Glutamatergic neuron (in vitro differentiated cells): Measurements from ENCODE around the gene PPCDC. TPM values are rescaled to one million over a fixed set of nuclear protein-coding genes. Genes with fewer than 3 reads are reported as not detected.

Experiments used
- DNase-seq: peaks from one replicate; pipeline ENCODE4 v3.0.0; 2022
- H3K27ac Mint-ChIP-seq: one replicate; pipeline ENCODE4 v1.8.0; 2020; ENCODE audit warnings: mild to moderate bottlenecking, mixed read lengths, inconsistent platforms; ENCODE audit not compliant: unreplicated experiment
- H3K27me3 Mint-ChIP-seq: one replicate; pipeline ENCODE4 v1.8.0; 2020; ENCODE audit warnings: mild to moderate bottlenecking, moderate library complexity, mixed read lengths, inconsistent platforms; ENCODE audit not compliant: unreplicated experiment
- H3K36me3 Mint-ChIP-seq: one replicate; pipeline ENCODE4 v1.8.0; 2020; ENCODE audit warnings: mild to moderate bottlenecking, mixed read lengths, inconsistent platforms; ENCODE audit not compliant: unreplicated experiment
- H3K4me1 Mint-ChIP-seq: one replicate; pipeline ENCODE4 v1.8.0; 2020; ENCODE audit warnings: mild to moderate bottlenecking, low read depth, mixed read lengths, inconsistent platforms; ENCODE audit not compliant: unreplicated experiment
- H3K4me3 Mint-ChIP-seq: one replicate; pipeline ENCODE4 v1.8.0; 2020; ENCODE audit warnings: mild to moderate bottlenecking, mixed read lengths, inconsistent platforms; ENCODE audit not compliant: unreplicated experiment
- H3K9me3 Mint-ChIP-seq: one replicate; pipeline ENCODE4 v1.8.0; 2020; ENCODE audit warnings: mild to moderate bottlenecking, moderate library complexity, mixed read lengths, inconsistent platforms; ENCODE audit not compliant: unreplicated experiment
- total RNA-seq: library from RNA; stranded (reverse); fragmentation: NEBNext Ultra II Directional; extraction: Animal tissue kit (Norgen Biotek cat#: 25700); gene quantifications from one replicate; pipeline ENCODE4 v1.2.1, GENCODE V29; 2021; ENCODE audit not compliant: unreplicated experiment
- TF ChIP-seq, protein P1 (sequence below): fragments of 200-600 bp; sonication (generic); IDR thresholded peaks from one replicate; pipeline ENCODE4 v1.5.0; 2021; ENCODE audit not compliant: partially characterized antibody, unreplicated experiment

Gene PPCDC
- total RNA-seq, 1 donor from 2014 or later: 12.7 TPM

DNA sequence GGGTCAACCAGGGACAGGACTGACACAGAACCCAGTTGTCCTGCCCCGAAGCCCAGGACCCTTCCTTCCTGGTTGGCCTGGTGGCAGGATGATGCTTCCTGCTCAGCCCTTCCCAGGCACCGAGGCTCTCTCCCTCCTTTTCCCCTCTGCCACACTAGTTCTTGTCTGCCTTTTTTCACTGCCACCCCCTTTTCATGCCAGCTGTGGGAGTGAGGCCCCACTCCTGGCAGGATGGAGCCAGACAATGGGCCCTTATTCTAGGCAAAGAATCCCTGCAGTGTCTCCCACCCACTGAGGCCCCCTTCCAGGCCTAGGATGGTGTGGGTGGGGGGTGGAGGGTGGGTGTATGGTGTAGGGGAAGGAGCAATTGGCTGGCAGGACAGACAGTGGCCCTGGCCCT lies 29.2 kb upstream of the PPCDC start:
- no peak for DNase-seq
- TF ChIP-seq, protein P1, sequence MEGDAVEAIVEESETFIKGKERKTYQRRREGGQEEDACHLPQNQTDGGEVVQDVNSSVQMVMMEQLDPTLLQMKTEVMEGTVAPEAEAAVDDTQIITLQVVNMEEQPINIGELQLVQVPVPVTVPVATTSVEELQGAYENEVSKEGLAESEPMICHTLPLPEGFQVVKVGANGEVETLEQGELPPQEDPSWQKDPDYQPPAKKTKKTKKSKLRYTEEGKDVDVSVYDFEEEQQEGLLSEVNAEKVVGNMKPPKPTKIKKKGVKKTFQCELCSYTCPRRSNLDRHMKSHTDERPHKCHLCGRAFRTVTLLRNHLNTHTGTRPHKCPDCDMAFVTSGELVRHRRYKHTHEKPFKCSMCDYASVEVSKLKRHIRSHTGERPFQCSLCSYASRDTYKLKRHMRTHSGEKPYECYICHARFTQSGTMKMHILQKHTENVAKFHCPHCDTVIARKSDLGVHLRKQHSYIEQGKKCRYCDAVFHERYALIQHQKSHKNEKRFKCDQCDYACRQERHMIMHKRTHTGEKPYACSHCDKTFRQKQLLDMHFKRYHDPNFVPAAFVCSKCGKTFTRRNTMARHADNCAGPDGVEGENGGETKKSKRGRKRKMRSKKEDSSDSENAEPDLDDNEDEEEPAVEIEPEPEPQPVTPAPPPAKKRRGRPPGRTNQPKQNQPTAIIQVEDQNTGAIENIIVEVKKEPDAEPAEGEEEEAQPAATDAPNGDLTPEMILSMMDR: no peak
- H3K9me3 Mint-ChIP-seq: peaks cover 20% of the 10 kb centered on the region
- H3K27me3 Mint-ChIP-seq: peaks cover 4% of the 10 kb centered on the region
- peak overlapping the region; percentile 92 for H3K4me3 Mint-ChIP-seq
- H3K4me1 Mint-ChIP-seq: peaks cover 22% of the 10 kb centered on the region
- H3K27ac Mint-ChIP-seq: peak overlapping the region; percentile 11
- peaks cover 14% of the 10 kb centered on the region for H3K36me3 Mint-ChIP-seq

DNA sequence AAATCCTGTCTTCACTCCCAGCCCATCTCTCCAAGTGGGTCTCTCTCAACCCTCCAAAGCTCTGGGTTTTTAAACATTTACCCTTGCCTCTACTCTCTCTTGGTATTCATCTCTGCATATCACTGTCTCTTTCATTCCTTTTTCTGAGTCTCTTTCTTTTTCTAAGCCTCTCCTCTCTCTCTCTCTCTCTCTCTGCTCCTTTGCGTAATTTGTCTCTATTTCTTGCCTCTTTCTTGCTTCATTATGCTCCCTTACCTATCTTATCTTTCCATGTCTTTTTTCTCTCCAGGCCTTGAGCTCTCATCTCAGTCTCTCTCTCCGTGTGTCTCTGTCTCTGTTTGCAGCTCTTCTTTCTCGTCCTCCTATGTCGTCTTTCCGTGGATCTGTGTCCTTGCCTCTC lies 28.7 kb upstream of the PPCDC start:
- H3K27ac Mint-ChIP-seq: peak overlapping the region; percentile 88
- H3K9me3 Mint-ChIP-seq: peaks cover 20% of the 10 kb centered on the region
- H3K4me3 Mint-ChIP-seq: peak overlapping the region; percentile 92
- TF ChIP-seq, protein P1: no peak
- no peak for DNase-seq
- H3K36me3 Mint-ChIP-seq: peaks cover 15% of the 10 kb centered on the region
- peaks cover 23% of the 10 kb centered on the region for H3K4me1 Mint-ChIP-seq
- H3K27me3 Mint-ChIP-seq: peaks cover 4% of the 10 kb centered on the region

DNA sequence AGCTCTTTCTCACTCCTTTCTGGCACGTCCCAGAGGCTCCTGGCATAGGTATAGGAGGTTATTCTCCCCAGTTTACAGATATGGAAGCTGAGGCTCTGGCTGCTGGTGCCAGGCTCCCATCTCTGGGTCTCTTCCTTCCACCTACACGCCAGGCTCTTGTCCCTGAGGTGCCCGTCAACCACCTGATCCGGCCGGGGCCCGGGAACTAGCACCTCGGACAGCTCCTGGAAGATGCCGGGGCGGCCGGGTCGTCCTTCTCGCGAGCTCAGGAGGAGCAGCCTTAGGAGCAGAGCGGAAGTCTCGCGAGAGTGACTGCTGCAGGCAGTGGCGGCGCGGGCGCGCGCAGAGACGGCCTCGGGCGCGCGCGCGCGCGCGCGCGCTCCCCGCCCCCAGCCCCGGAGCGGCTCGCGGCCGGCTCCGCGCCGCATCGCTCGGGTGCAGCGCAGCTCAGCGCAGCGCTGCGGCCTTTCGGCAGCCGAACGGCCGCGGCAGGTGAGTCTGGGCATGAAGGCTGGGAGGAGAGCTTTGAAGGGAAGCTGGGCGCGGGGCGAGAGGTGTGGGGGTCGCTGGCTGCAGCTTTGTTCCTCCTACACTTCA lies 28.1 kb upstream of the PPCDC start, which contains the start of gene SCAMP5:
Gene SCAMP5, plus strand, starts transcription at position 382 of the 597 bp plus-strand sequence. CDS start 16,277 bp downstream, outside the sequence.
- H3K36me3 Mint-ChIP-seq: peaks cover 15% of the 10 kb centered on the region
- H3K27me3 Mint-ChIP-seq: peaks cover 4% of the 10 kb centered on the region
- H3K4me1 Mint-ChIP-seq: peaks cover 24% of the 10 kb centered on the region
- peaks cover 20% of the 10 kb centered on the region for H3K9me3 Mint-ChIP-seq
- TF ChIP-seq, protein P1: no peak
- peak within 1 kb of the TSS; percentile 95 for H3K4me3 Mint-ChIP-seq
- peak; percentile 97 for DNase-seq
- H3K27ac Mint-ChIP-seq: peak within 1 kb of the TSS; percentile 88

DNA sequence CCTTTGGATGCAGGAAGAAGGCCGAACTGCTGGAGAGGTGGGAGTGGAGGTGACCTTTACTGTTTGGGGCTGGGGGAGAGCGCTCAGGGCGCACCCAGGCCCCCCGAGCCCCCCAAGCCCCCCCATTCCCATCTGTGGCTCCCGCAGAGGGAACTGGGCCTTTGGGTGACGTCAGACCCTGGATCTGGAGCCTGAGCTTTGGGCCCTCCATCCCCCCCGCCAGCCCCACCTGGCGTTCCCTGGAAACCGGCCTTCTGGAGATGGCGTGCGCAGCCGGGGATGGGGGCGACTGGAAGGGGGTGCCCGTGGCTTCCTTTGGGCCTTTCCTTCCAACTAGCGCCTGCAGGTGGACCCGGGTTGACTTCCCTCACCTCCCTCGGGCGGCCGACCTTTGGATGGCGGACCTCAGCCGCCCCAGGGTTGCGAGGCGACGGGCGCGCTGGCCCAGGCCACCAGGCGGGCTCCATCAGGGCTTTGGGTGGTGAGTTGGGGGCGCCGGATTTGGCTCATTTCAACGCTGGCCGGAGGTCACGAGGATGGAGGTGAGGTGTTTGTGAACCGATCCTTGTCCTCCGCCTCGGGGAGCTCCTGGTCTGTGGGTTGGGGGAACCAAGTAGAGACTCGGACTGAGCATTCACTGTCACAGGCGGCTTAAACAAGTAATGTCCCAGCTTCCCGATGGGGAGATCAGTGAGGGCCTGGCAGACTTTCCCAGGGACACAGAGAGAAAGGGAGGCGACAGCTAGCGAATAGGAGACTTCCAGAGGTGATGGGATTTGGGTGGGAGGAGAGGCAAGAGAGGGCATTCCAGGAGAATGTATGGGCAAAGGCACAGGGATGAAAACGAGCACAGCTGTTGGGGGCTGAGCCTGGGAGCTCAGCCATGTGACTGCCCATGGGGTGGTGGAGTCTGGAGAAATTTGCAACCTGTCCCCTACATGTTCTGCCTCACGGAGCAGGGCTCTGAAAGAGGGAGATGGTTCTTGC lies 27.3 kb upstream of the PPCDC start:
- peaks cover 24% of the 10 kb centered on the region for H3K4me1 Mint-ChIP-seq
- TF ChIP-seq, protein P1: no peak
- peaks cover 4% of the 10 kb centered on the region for H3K27me3 Mint-ChIP-seq
- peaks cover 15% of the 10 kb centered on the region for H3K36me3 Mint-ChIP-seq
- H3K27ac Mint-ChIP-seq: peak overlapping the region; percentile 80
- H3K4me3 Mint-ChIP-seq: peak overlapping the region; percentile 95
- peaks cover 21% of the 10 kb centered on the region for H3K9me3 Mint-ChIP-seq
- DNase-seq: peak; percentile 65
